SK-N-SH (cell line): Measurements from ENCODE around the gene COL1A2. TPM values are rescaled to one million over a fixed set of nuclear protein-coding genes. Genes with fewer than 3 reads are reported as not detected.

Experiments used
- CTCF ChIA-PET: fragments of 300-600, 350-600 bp; formaldehyde crosslinking; extraction: SDS; loops from one replicate; lab custom pipeline; 2021; lab: Yijun Ruan, JAX
- POLR2A ChIA-PET: fragments of 350-600 bp; sonication (Branson Sonifier 250); formaldehyde crosslinking; extraction: SDS; loops from one replicate; lab custom pipeline; 2020; ENCODE audit warnings: antibody characterized with exemption, inconsistent platforms; lab: Yijun Ruan, JAX
- DNase-seq: peaks from one replicate; pipeline ENCODE4 v3.0.0; 2012
- H2AFZ ChIP-seq: fragments of 200-600 bp; sonication (generic); 2 replicates; pipeline ENCODE4 v1.8.1; 2016; ENCODE audit warnings: antibody characterized with exemption, mild to moderate bottlenecking, low read depth
- H3F3A ChIP-seq: fragments of 200-600 bp; sonication (generic); replicated peaks from 2 replicates; pipeline ENCODE3; 2016; ENCODE audit warnings: antibody characterized with exemption, mild to moderate bottlenecking; ENCODE audit not compliant: insufficient read depth
- H3K27ac ChIP-seq, 2 experiments: fragments of 200-500 bp in 1 of 2; fragments of 200-600 bp in 1 of 2; sonication (Bioruptor generic) in 1 of 2; sonication (generic), shearing (Covaris generic) in 1 of 2; 2 replicates each; pipeline versions ENCODE4 v1.5.1 to v1.6.1; 2014 to 2016; ENCODE audit warnings: low read depth in 2 of 2, inconsistent platforms in 1 of 2, low read length in 1 of 2, mild to moderate bottlenecking in 1 of 2, mixed read lengths in 1 of 2
- H3K27me3 ChIP-seq: fragments of 200-600 bp; sonication (generic), shearing (Covaris generic); 2 replicates; pipeline ENCODE4 v1.6.1; 2016; ENCODE audit warnings: mixed run types; ENCODE audit not compliant: insufficient read depth
- H3K36me3 ChIP-seq, 2 experiments: fragments of 200-500 bp in 1 of 2; fragments of 200-600 bp in 1 of 2; sonication (Bioruptor generic) in 1 of 2; sonication (generic) in 1 of 2; replicated peaks in 1 of 2; 2 replicates each; pipeline versions ENCODE3 to v1.5.1; 2014 to 2016; ENCODE audit warnings: low read length in 1 of 2, mild to moderate bottlenecking in 1 of 2; ENCODE audit not compliant: insufficient read depth in 2 of 2, control insufficient read depth in 1 of 2
- H3K4me1 ChIP-seq, 2 experiments: fragments of 200-500 bp in 1 of 2; fragments of 200-600 bp in 1 of 2; sonication (Bioruptor generic) in 1 of 2; sonication (generic), shearing (Covaris generic) in 1 of 2; 2 replicates each; pipeline versions ENCODE4 v1.5.1 to v1.6.1; 2014 to 2016; ENCODE audit warnings: low read depth in 1 of 2, low read length in 1 of 2, mixed run types in 1 of 2; ENCODE audit not compliant: insufficient read depth in 2 of 2, control insufficient read depth in 1 of 2
- H3K4me2 ChIP-seq: fragments of 200-600 bp; sonication (generic), shearing (Covaris generic); 2 replicates; pipeline ENCODE4 v1.6.1; 2017; ENCODE audit warnings: mixed run types
- H3K4me3 ChIP-seq, 2 experiments: fragments of 200-500 bp in 1 of 2; fragments of 200-600 bp in 1 of 2; sonication (Bioruptor generic) in 1 of 2; sonication (generic), shearing (Covaris generic) in 1 of 2; 2 replicates each; pipeline versions ENCODE4 v1.5.1 to v1.8.1; 2014 to 2016; ENCODE audit warnings: low read depth in 2 of 2, inconsistent platforms in 1 of 2, low read length in 1 of 2, mild to moderate bottlenecking in 1 of 2, mixed read lengths in 1 of 2, moderate library complexity in 1 of 2
- H3K79me2 ChIP-seq: fragments of 200-600 bp; sonication (generic); 2 replicates; pipeline ENCODE4 v1.8.1; 2017; ENCODE audit warnings: mild to moderate bottlenecking; ENCODE audit not compliant: insufficient read depth
- H3K9ac ChIP-seq: fragments of 200-600 bp; sonication (generic); 2 replicates; pipeline ENCODE4 v1.6.1; 2017; ENCODE audit warnings: mixed run types
- H3K9me2 ChIP-seq: fragments of 200-600 bp; sonication (generic); 2 replicates; pipeline ENCODE4 v1.6.1; 2017; ENCODE audit warnings: mixed run types
- H3K9me3 ChIP-seq: fragments of 200-600 bp; sonication (generic); 2 replicates; pipeline ENCODE4 v1.6.1; 2017; ENCODE audit warnings: mixed run types, mild to moderate bottlenecking, moderate library complexity
- H4K20me1 ChIP-seq: fragments of 200-600 bp; sonication (generic); 2 replicates; pipeline ENCODE4 v1.6.1; 2017; ENCODE audit warnings: mild to moderate bottlenecking, mixed run types; ENCODE audit not compliant: insufficient read depth
- EP300 ChIP-seq, 2 experiments: IDR thresholded peaks; 2 replicates each; pipeline versions ENCODE4 v1.4.0 to v1.6.1; 2012; ENCODE audit warnings: borderline replicate concordance in 1 of 2, low read depth in 1 of 2, low read length in 1 of 2
- FOSL2 ChIP-seq: IDR thresholded peaks from 2 replicates; pipeline ENCODE4 v1.4.0; 2012; ENCODE audit warnings: low read depth, mild to moderate bottlenecking, moderate library complexity, borderline replicate concordance
- NFIC ChIP-seq: IDR thresholded peaks from 2 replicates; pipeline ENCODE4 v1.4.0; 2012; ENCODE audit warnings: borderline replicate concordance
- NRF1 ChIP-seq: IDR thresholded peaks from 2 replicates; pipeline ENCODE4 v1.6.1; 2012; ENCODE audit warnings: low read depth, mild to moderate bottlenecking, low read length
- RCOR1 ChIP-seq: fragments of 150-350 bp; IDR thresholded peaks from 2 replicates; pipeline ENCODE4 v1.6.1; 2017; ENCODE audit warnings: antibody characterized with exemption, low read length
- RXRA ChIP-seq: IDR thresholded peaks from 2 replicates; pipeline ENCODE4 v1.4.0; 2012; ENCODE audit warnings: low read depth, mild to moderate bottlenecking, borderline replicate concordance
- SIN3A ChIP-seq: IDR thresholded peaks from 2 replicates; pipeline ENCODE4 v1.6.1; 2012; ENCODE audit warnings: low read depth, mild to moderate bottlenecking, low read length, moderate library complexity, borderline replicate concordance
- TCF12 ChIP-seq: IDR thresholded peaks from 2 replicates; pipeline ENCODE4 v1.4.0; 2012
- TEAD4 ChIP-seq: IDR thresholded peaks from 2 replicates; pipeline ENCODE4 v1.4.0; 2012; ENCODE audit warnings: mild to moderate bottlenecking, borderline replicate concordance; ENCODE audit not compliant: insufficient read depth
- WGBS: methylation state at CpG from one replicate; pipeline ENCODE4 v1.1.6; 2017; ENCODE audit warnings: low lambda C conversion rate; 5-methylcytosine and 5-hydroxymethylcytosine counted together
- polyA plus RNA-seq, 3 experiments: library from polyadenylated mRNA; depleted of rRNA; stranded (reverse); fragments of >200 nt; gene quantifications; 2 replicates each; pipeline ENCODE4 v1.2.3, GENCODE V29; 2012
- TF ChIP-seq, protein P1 (sequence below): fragments of 200-600 bp; sonication (generic); IDR thresholded peaks from 2 replicates; pipeline ENCODE4 v1.6.1; 2017; ENCODE audit warnings: antibody characterized with exemption, mild to moderate bottlenecking, moderate library complexity
- TF ChIP-seq, protein P2 (sequence below): IDR thresholded peaks from 2 replicates; pipeline ENCODE4 v1.6.1; 2012; ENCODE audit warnings: mild to moderate bottlenecking, low read depth, low read length, moderate library complexity
- TF ChIP-seq, protein P3 (sequence below): IDR thresholded peaks from 2 replicates; pipeline ENCODE4 v1.4.0; 2012; ENCODE audit warnings: low read depth
- TF ChIP-seq, protein P4 (sequence below): IDR thresholded peaks from 2 replicates; pipeline ENCODE4; 2012
- TF ChIP-seq, protein P5 (sequence below): fragments of 150-350 bp; IDR thresholded peaks from 2 replicates; pipeline ENCODE4 v1.6.1; 2017; ENCODE audit warnings: antibody characterized with exemption, low read length, low read depth, borderline replicate concordance

Gene COL1A2
- polyA plus RNA-seq, 1 of the 3 experiments (the other 2 are of a cell fraction) = 11.4 TPM

DNA sequence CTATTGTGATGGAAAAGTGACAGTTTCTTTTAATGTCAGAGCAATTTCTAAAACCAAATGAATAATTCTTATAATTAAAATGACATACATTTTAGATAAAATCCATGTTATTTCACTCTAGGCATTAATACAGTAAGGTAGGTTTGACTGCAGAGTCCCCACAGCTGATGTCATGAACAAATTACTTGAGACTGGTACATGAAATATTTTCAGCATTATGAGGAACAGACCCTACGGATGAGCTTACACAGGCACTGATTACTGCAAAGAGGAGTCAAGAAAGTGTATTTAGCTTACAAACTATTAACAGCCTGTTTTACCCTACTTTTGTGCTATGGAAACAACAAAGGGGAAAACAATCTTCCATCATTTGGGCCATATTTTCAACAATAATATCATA, 8.9 kb downstream of the COL1A2 start (continued):
- TF ChIP-seq, protein P1, sequence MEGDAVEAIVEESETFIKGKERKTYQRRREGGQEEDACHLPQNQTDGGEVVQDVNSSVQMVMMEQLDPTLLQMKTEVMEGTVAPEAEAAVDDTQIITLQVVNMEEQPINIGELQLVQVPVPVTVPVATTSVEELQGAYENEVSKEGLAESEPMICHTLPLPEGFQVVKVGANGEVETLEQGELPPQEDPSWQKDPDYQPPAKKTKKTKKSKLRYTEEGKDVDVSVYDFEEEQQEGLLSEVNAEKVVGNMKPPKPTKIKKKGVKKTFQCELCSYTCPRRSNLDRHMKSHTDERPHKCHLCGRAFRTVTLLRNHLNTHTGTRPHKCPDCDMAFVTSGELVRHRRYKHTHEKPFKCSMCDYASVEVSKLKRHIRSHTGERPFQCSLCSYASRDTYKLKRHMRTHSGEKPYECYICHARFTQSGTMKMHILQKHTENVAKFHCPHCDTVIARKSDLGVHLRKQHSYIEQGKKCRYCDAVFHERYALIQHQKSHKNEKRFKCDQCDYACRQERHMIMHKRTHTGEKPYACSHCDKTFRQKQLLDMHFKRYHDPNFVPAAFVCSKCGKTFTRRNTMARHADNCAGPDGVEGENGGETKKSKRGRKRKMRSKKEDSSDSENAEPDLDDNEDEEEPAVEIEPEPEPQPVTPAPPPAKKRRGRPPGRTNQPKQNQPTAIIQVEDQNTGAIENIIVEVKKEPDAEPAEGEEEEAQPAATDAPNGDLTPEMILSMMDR = no peak
- TF ChIP-seq, all 33 proteins: peak for 0

DNA sequence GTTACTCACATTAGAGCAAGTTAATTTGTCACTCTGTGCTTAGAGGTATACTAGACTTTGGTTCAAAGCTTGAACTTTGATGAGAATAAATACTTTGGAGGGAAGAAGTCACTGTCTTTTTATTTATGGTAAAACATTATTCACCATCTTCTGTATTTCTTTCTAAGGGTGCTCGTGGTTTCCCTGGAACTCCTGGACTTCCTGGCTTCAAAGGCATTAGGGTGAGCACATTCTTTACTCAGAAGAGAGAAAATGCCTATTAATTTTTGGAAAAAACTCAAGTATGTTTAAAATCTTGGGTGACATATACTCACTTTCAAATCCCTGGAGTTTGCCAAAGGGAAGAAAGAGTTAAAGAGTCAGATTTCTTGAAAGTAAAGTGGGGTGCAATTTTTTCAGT, 10.8 kb downstream of the COL1A2 start:
- Histone ChIP-seq H3F3A (peaks cover 7% of the 10 kb centered on the region), H3K4me3 (no peak overlapping the region), H2AFZ (no peak overlapping the region), H3K9ac (no peak overlapping the region), H4K20me1 (no peaks in the 10 kb centered on the region), H3K27me3 (no peaks in the 10 kb centered on the region), H3K27ac (no peak overlapping the region), H3K79me2 (no peaks in the 10 kb centered on the region), H3K9me3 (no peaks in the 10 kb centered on the region), H3K4me2 (no peak overlapping the region), H3K9me2 (no peaks in the 10 kb centered on the region)
- no peak for DNase-seq
- CTCF ChIA-PET = interaction anchor here (1.0 kb wide), 1 partner anchor 37 kb away, joined by 3 read pairs; no protein-coding TSS in a partner anchor
- WGBS = 63% methylated on average over 1 of the region's 1 CpG
- TF ChIP-seq, protein P2, sequence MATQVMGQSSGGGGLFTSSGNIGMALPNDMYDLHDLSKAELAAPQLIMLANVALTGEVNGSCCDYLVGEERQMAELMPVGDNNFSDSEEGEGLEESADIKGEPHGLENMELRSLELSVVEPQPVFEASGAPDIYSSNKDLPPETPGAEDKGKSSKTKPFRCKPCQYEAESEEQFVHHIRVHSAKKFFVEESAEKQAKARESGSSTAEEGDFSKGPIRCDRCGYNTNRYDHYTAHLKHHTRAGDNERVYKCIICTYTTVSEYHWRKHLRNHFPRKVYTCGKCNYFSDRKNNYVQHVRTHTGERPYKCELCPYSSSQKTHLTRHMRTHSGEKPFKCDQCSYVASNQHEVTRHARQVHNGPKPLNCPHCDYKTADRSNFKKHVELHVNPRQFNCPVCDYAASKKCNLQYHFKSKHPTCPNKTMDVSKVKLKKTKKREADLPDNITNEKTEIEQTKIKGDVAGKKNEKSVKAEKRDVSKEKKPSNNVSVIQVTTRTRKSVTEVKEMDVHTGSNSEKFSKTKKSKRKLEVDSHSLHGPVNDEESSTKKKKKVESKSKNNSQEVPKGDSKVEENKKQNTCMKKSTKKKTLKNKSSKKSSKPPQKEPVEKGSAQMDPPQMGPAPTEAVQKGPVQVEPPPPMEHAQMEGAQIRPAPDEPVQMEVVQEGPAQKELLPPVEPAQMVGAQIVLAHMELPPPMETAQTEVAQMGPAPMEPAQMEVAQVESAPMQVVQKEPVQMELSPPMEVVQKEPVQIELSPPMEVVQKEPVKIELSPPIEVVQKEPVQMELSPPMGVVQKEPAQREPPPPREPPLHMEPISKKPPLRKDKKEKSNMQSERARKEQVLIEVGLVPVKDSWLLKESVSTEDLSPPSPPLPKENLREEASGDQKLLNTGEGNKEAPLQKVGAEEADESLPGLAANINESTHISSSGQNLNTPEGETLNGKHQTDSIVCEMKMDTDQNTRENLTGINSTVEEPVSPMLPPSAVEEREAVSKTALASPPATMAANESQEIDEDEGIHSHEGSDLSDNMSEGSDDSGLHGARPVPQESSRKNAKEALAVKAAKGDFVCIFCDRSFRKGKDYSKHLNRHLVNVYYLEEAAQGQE = no peak
- TF ChIP-seq NFIC (peak; percentile 40; the same call in 1 of the 2 replicates), TCF12 (peak; percentile 29; the same call in 1 of the 2 replicates), EP300 (IDR thresholded peaks at IDR 0.05; ENCODE audit: borderline replicate concordance in 1 of 2, low read depth in 1 of 2, low read length in 1 of 2) (no peak)
- TF ChIP-seq, all 33 proteins: peak for 2
- Histone ChIP-seq H3K4me1 (peaks cover 5 to 7% of the 10 kb centered on the region in 2 experiments; a peak in 3 of 4 replicates), H3K36me3 (no peaks in the 10 kb centered on the region)
- POLR2A ChIA-PET = no interaction called here

DNA sequence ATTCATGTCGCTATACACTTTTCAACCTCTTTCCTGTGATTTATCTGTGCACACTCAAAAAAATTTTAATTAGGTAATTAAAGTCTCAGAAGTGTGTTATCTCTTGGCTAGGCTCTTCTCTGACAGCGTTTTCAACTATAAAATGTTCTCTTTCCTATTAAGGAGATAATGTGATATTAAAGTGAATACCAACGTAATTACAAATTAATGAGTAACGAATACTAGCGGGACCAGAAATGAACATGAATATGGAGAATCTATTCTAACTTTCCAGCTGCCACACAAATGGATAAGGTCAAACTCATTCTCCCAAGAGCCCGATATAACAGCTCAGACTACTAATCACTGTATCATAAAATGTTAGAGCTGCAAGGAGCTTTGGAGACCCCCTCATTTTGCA, 12.0 kb downstream of the COL1A2 start:
- Histone ChIP-seq H3K27me3 (no peaks in the 10 kb centered on the region), H3K4me1 (peaks cover 0 to 11% of the 10 kb centered on the region in 2 experiments; a peak in 2 of 4 replicates), H3K27ac (no peak overlapping the region), H4K20me1 (no peaks in the 10 kb centered on the region), H3K36me3 (no peaks in the 10 kb centered on the region), H3K4me3 (no peak overlapping the region), H3K79me2 (no peaks in the 10 kb centered on the region), H3K4me2 (no peak overlapping the region), H3K9ac (no peak overlapping the region), H3F3A (peaks cover 3% of the 10 kb centered on the region), H2AFZ (no peak overlapping the region), H3K9me2 (no peaks in the 10 kb centered on the region), H3K9me3 (no peaks in the 10 kb centered on the region)
- ChIA-PET POLR2A (no interaction called here), CTCF (interaction anchor here (1.7 kb wide), 1 partner anchor 29 kb away, joined by 6 read pairs; no protein-coding TSS in a partner anchor)
- 87% methylated on average over 6 of the region's 6 CpGs for WGBS
- no peak for DNase-seq
- TF ChIP-seq, protein P1 = no peak
- no peak for TF ChIP-seq TEAD4
- TF ChIP-seq RCOR1 = no peak
- TF ChIP-seq, protein P3, sequence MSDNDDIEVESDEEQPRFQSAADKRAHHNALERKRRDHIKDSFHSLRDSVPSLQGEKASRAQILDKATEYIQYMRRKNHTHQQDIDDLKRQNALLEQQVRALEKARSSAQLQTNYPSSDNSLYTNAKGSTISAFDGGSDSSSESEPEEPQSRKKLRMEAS = no peak
- no peak for TF ChIP-seq FOSL2
- TF ChIP-seq SIN3A = no peak
- no peak for TF ChIP-seq RXRA
- TF ChIP-seq, protein P4, sequence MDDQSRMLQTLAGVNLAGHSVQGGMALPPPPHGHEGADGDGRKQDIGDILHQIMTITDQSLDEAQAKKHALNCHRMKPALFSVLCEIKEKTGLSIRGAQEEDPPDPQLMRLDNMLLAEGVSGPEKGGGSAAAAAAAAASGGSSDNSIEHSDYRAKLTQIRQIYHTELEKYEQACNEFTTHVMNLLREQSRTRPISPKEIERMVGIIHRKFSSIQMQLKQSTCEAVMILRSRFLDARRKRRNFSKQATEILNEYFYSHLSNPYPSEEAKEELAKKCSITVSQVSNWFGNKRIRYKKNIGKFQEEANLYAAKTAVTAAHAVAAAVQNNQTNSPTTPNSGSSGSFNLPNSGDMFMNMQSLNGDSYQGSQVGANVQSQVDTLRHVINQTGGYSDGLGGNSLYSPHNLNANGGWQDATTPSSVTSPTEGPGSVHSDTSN = no peak
- TF ChIP-seq, protein P5, sequence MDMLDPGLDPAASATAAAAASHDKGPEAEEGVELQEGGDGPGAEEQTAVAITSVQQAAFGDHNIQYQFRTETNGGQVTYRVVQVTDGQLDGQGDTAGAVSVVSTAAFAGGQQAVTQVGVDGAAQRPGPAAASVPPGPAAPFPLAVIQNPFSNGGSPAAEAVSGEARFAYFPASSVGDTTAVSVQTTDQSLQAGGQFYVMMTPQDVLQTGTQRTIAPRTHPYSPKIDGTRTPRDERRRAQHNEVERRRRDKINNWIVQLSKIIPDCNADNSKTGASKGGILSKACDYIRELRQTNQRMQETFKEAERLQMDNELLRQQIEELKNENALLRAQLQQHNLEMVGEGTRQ = no peak
- TF ChIP-seq NRF1 = no peak
